Esophagus (tissue), 2 donors: ENCODE measurements around the gene ELP5. TPM values are rescaled to one million over a fixed set of nuclear protein-coding genes. Genes with fewer than 3 reads are reported as not detected.
A peak's percentile ranks its signal among the peaks of the same experiment; 100 is the strongest.

ENCODE experiments used
- H3K27ac ChIP-seq, 2 donors: one replicate each; pipeline ENCODE4 v1.5.1; 2013; ENCODE audit warnings: low read depth in 2 of 2, mild to moderate bottlenecking in 2 of 2, inconsistent platforms in 1 of 2, low read length in 1 of 2, moderate library complexity in 1 of 2
- H3K27me3 ChIP-seq, 2 donors: one replicate each; pipeline ENCODE4 v1.6.1; 2013; ENCODE audit warnings: low read length in 2 of 2, control low read depth in 1 of 2, mild to moderate bottlenecking in 1 of 2; ENCODE audit not compliant: insufficient read depth in 2 of 2, control insufficient read depth in 1 of 2
- H3K36me3 ChIP-seq, 2 donors: one replicate each; pipeline ENCODE4 v1.6.1; 2013; ENCODE audit warnings: low read length in 1 of 2; ENCODE audit not compliant: control insufficient read depth in 2 of 2, insufficient read depth in 2 of 2
- H3K4me1 ChIP-seq, 2 donors: one replicate each; pipeline ENCODE4 v1.6.1; 2013; ENCODE audit warnings: low read length in 1 of 2; ENCODE audit not compliant: control insufficient read depth in 2 of 2, insufficient read depth in 2 of 2
- H3K4me3 ChIP-seq, 2 donors: one replicate each; pipeline ENCODE4 v1.5.1; 2013; ENCODE audit warnings: low read length in 2 of 2, mild to moderate bottlenecking in 2 of 2, low read depth in 1 of 2, moderate library complexity in 1 of 2
- H3K9me3 ChIP-seq, 2 donors: one replicate each; pipeline ENCODE4 v1.6.1; 2013; ENCODE audit warnings: mild to moderate bottlenecking in 2 of 2, low read depth in 1 of 2, low read length in 1 of 2, moderate library complexity in 1 of 2; ENCODE audit not compliant: control insufficient read depth in 2 of 2, insufficient read depth in 1 of 2
- WGBS, 2 donors: extraction: QIAGEN DNeasy Blood & Tissue Kit; methylation state at CpG; one replicate each; pipeline ENCODE4 v1.1.7; 2013; 5-methylcytosine and 5-hydroxymethylcytosine counted together
- polyA plus RNA-seq, 2 donors: library from polyadenylated mRNA; stranded (reverse); fragments of 200-250 nt; gene quantifications; one replicate each; pipeline ENCODE4 v1.2.3, GENCODE V29; 2013
- donor health status: healthy with polysubstance abuse.
- donor health status: Bipolar disorder and iron deficiency.

Gene ELP5
- polyA plus RNA-seq, 2 donors: 14.7 to 39.0 TPM

DNA sequence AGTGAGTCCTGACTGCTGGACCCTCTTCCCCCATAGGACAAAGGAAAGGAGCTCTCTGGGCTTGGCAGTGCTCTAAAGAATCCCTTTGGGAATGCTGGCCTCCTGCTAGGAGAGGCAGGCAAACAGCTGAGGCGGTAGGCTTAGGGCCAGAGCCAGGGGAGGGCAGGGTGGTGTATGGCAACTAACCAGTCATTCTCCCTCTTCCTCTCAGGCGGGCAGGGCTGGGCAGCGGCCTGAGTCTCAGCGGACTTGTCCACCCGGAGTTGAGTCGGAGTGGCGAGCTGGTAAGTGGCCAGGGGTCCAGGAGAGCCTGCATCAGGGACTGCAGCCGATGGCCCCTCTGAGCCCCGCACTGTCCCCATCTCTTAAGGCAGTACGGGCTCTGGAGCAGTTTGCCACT is 27.9 kb upstream of the ELP5 start:
- 77 to 85% methylated on average over 9 to 10 of the region's 10 CpGs for WGBS, 2 donors
- peaks cover 23 to 58% of the 10 kb centered on the region in 2 donors for H3K36me3 ChIP-seq

DNA sequence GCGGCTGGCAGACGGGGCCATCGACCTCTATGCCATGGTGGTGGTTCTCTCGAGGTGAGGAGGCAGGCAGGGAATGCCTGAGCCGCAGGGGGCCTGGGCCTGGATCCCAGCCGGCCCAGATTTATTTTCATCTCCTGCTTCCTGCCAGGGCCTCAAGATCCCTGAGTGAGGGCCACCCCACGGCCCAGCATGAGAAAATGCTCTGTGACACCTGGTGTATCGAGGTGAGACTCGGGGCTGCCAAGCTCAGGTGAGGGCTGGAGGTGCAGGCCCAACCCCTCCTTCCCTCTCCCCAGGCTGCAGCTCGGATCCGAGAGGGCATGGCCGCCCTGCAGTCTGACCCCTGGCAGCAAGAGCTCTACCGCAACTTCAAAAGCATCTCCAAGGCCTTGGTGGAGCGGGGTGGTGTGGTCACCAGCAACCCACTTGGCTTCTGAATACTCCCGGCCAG is 27.3 kb upstream of the ELP5 start:
- H3K27me3 ChIP-seq: no peaks in the 10 kb centered on the region
- peak overlapping the region; percentile 29 to 72 for H3K27ac ChIP-seq
- WGBS, 2 donors: 64 to 69% methylated on average over 15 of the region's 15 CpGs
- H3K4me1 ChIP-seq: peaks cover 15 to 16% of the 10 kb centered on the region in 2 donors
- H3K4me3 ChIP-seq: no peak overlapping the region
- H3K9me3 ChIP-seq: no peaks in the 10 kb centered on the region
- peaks cover 23 to 64% of the 10 kb centered on the region in 2 donors for H3K36me3 ChIP-seq

More for the DNA sequence above, 27.9 kb upstream of the ELP5 start:
- Histone ChIP-seq H3K27ac (peak overlapping the region in 1 of 2 donors; percentile 40), H3K4me1 (peaks cover 13 to 15% of the 10 kb centered on the region in 2 donors), H3K9me3 (no peaks in the 10 kb centered on the region), H3K27me3 (no peaks in the 10 kb centered on the region), H3K4me3 (no peak overlapping the region)

DNA sequence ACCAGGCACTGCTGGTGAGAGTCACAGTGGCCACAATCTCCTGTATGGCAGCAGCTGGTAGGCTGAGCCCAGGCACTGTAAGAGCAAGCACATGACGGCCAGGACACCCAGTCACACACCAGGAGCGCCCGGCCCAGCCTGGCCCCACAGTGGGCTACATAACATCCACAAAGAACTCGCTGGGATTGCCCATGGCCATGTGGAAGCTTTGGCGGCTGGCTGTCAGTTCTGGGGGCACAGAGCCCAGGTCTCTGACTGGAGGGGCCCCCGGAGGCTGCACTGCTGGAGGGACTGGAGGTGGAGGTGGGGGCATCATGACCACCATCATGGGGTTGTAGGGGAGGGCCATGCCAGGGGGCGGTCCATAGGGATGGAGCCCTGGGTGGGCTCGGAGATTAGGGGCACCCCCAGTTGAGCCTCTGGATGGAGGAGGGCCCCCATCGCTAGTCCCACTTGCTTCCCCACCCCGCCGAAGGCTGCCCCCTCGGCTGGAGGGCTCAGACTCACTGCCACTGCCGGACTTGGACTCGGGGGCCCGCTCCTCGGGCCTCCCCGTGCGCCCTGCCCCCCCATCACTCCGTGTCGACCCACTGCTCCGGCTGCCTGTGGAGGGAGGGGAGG is 26.2 kb upstream of the ELP5 start:
- 71 to 80% methylated on average over 21 of the region's 21 CpGs for WGBS, 2 donors
- Histone ChIP-seq H3K36me3 (peaks cover 25 to 70% of the 10 kb centered on the region in 2 donors), H3K4me1 (peaks cover 16 to 18% of the 10 kb centered on the region in 2 donors), H3K4me3 (no peak overlapping the region), H3K27ac (peak overlapping the region; percentile 12 to 27), H3K27me3 (no peaks in the 10 kb centered on the region), H3K9me3 (no peaks in the 10 kb centered on the region)

DNA sequence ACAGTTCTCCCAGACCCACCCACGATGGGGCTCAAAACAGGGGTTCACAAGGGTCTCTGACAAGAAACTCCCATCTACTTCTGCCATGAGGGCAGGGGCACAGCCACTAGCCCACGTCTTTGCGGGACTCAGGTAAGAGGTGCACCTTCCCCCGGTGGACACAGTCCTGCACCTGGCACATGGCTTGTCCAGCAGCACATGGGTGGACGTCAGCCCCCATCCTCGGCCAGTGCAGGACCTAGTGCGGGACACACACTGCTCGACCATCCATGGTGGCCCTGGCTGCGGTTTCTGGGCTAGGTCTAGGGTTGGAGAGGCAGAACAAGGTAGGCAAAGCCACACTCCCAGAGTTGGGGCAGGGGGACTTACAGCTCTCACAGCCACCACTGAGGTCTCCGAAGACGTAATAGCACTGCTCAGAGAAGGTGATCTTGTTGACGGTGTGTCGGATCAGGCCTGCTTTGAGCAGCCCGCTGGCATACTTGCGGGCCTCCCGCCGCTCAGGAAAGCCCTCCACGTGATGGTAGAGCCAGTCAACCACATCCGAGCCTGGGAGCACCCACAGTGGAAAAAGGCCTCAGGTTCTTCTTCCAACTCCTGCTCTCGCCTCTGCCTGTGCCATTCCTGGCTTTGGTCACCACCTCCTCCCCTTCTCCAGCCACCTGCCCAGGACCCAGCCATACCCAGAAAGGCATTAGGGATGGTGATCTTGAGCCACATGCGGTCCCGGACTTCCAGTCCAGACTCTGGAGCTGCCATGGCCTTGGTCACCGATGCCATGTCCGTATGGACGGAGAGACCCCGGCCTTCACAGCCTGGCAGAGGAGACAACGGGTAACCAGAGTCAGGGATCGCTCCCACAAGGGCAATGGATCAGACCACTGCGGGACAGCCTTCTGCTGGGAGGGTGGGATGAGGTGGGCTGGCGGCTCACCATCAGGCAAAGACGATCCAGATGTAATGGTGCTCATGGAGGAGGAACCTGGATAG is 25.0 kb upstream of the ELP5 start:
- WGBS, 2 donors: 92 to 94% methylated on average over 31 of the region's 31 CpGs
- no peaks in the 10 kb centered on the region for H3K9me3 ChIP-seq
- H3K4me3 ChIP-seq: no peak overlapping the region

DNA sequence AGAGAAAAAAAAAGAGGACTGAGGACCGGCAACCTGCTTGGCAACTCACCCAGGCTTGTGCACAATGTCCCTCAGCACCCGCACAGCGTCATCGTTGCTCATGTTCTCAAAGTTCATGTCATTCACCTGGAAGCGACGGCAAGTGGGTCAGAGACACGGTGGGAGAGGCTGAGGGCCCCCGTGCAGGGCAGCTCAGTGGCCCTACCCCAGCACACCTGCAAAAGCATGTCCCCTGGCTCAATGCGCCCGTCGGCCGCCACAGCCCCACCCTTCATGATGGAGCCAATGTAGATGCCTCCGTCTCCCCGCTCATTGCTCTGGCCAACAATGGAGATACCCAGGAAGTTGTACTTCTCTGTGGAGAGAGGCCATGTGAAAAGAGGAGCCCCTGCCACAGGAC is 23.1 kb upstream of the ELP5 start:
- 80 to 87% methylated on average over 14 of the region's 14 CpGs for WGBS, 2 donors
- H3K27me3 ChIP-seq: no peaks in the 10 kb centered on the region
- no peaks in the 10 kb centered on the region for H3K9me3 ChIP-seq
- H3K27ac ChIP-seq: peak overlapping the region; percentile 75 to 90
- H3K4me3 ChIP-seq: no peak overlapping the region
- peaks cover 8 to 10% of the 10 kb centered on the region in 2 donors for H3K4me1 ChIP-seq
- H3K36me3 ChIP-seq: peaks cover 13 to 44% of the 10 kb centered on the region in 2 donors

More for the DNA sequence above, 25.0 kb upstream of the ELP5 start:
- no peaks in the 10 kb centered on the region for H3K27me3 ChIP-seq
- peak overlapping the region in 1 of 2 donors; percentile 90 for H3K27ac ChIP-seq
- H3K4me1 ChIP-seq: peaks cover 8 to 10% of the 10 kb centered on the region in 2 donors
- H3K36me3 ChIP-seq: peaks cover 25 to 62% of the 10 kb centered on the region in 2 donors

DNA sequence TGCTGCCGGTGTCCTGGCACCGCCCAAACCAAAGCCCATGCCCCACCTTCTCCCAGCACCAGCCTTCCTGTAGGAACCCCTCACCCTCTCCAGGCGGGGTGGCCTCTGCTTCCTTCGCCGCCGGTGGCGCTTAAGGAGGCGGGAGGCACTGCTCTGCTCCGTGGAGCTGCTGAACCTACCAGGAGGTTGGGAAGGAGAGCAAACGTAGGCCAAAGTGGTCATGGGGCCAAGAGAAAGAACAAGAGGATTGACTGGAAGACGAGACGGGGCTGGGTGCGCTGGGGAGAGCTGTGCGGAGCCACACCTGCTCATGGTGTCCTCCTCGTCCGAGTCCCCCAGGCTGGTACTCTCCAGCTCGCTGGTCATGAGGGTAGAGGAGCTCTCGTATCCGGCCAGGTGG is 22.5 kb upstream of the ELP5 start:
- WGBS, 2 donors: 94 to 96% methylated on average over 19 of the region's 19 CpGs
- H3K27ac ChIP-seq: peak overlapping the region; percentile 75 to 90
- H3K36me3 ChIP-seq: peaks cover 9 to 40% of the 10 kb centered on the region in 2 donors

DNA sequence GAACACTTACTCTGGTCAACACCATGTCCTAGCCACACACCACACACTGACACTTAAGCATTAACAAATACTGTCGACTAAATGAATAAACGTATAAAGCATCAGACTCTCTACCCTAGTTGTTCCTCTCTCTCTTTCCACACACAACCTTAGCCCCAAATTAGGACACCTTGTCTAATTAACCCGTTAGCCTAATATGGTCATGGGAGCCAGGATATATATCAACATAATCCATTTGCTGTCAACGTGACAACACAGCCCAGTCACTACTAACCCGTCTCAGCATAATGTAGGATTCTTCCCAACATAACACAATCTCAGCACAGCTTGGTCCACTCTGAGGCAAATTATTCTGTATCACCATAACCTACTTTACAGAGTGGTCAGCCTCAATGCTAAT is 19.9 kb upstream of the ELP5 start:
- Histone ChIP-seq H3K27ac (no peak overlapping the region), H3K4me1 (peaks cover 10 to 15% of the 10 kb centered on the region in 2 donors), H3K9me3 (no peaks in the 10 kb centered on the region), H3K27me3 (no peaks in the 10 kb centered on the region), H3K36me3 (peaks cover 2 to 30% of the 10 kb centered on the region in 2 donors), H3K4me3 (no peak overlapping the region)
- 62 to 75% methylated on average over 5 of the region's 5 CpGs for WGBS, 2 donors

More for the DNA sequence above, 22.5 kb upstream of the ELP5 start:
- no peaks in the 10 kb centered on the region for H3K27me3 ChIP-seq
- H3K4me1 ChIP-seq: peaks cover 8 to 10% of the 10 kb centered on the region in 2 donors
- no peak overlapping the region for H3K4me3 ChIP-seq
- no peaks in the 10 kb centered on the region for H3K9me3 ChIP-seq

DNA sequence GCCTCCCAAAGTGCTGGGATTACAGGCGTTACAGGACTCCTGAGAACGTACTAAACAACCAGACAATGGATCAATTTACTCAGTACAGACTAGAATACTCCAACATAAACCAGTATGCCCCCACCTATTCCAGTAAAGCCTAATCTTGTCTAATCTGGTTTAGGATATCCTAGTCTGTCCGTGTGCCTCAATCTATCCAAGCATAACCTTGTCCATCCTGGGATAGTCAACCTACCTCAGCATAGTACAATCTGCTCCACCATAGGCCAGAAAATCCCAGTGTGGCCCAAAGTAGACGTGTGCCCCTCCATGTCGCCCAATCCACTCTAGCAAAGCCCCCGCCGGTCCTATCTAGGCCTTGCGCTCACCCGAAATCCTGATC is 18.3 kb upstream of the ELP5 start:
- peaks cover 2 to 25% of the 10 kb centered on the region in 2 donors for H3K36me3 ChIP-seq
- no peaks in the 10 kb centered on the region for H3K9me3 ChIP-seq
- peak overlapping the region; percentile 82 to 95 for H3K27ac ChIP-seq
- H3K27me3 ChIP-seq: no peaks in the 10 kb centered on the region
- WGBS, 2 donors: 0 to 1% methylated on average over 9 of the region's 9 CpGs
- peaks cover 3 to 15% of the 10 kb centered on the region in 2 donors for H3K4me1 ChIP-seq
- peak overlapping the region; percentile 64 to 82 for H3K4me3 ChIP-seq

DNA sequence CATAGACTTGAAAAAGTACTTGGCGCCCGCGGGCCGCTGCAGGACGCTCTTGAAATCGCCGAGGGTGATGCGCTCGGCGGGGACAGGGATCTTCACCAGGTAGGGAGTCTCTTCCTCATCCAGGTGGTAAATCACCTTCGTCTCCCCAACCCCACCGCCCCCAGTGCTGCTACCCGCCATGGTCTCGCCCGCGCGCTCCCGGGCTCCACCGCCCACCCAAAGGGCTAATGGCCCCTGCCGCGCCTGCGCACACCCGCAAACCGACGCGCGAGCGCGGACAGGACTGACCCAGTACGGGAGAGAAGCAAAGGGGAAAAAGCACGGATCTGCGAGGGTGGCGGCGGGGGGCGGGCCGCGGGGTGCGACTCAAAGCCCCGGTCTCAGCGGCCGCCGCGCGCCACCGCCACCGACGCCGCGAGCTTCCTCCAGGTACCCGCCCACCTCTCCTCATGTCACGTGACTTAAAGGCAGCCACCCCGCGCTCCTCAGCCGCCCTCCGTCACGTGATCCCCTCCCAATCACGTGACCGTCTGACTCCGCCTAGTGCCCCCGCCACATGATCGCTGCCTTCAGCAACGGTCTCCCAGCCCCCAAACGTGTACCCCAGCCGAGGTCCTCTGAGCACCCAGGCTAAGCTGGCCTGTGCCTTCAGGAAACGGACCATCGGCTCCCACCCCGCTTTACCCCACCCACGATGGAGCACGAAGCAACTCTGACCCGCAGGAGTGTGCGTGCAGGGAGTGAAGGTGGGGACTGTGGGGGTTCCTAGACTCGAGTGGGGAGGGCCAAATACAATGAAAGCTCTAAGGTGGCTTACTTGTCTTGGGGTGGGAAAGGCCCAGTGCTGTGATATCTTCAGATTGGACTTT is 17.7 kb upstream of the ELP5 start, which contains the start of gene DVL2:
TSS of gene DVL2 (minus strand) at position 435 of the 869 bp plus-strand sequence. CDS start at position 180, 255 bp downstream.
- H3K36me3 ChIP-seq: peaks cover 2 to 19% of the 10 kb centered on the region in 2 donors
- H3K27ac ChIP-seq: peak within 1 kb of the TSS; percentile 82 to 95
- no peaks in the 10 kb centered on the region for H3K9me3 ChIP-seq
- WGBS, 2 donors: 1% methylated on average over 66 to 72 of the region's 72 CpGs
- no peaks in the 10 kb centered on the region for H3K27me3 ChIP-seq
- H3K4me1 ChIP-seq: peaks cover 3 to 10% of the 10 kb centered on the region in 2 donors
- peak within 1 kb of the TSS; percentile 64 to 82 for H3K4me3 ChIP-seq
